GM23338 (cell line): ENCODE results near the gene DROSHA. TPM values are rescaled to one million over a fixed set of nuclear protein-coding genes. Genes with fewer than 3 reads are reported as not detected.

ENCODE experiments used
- ATAC-seq: fragments of 200-7000 bp; cut with Tn5 transposase; 3 replicates; pipeline ENCODE4 v1.9.1; 2020
- DNase-seq: peaks from one replicate; pipeline ENCODE4 v3.0.0-alpha.2; 2015; ENCODE audit warnings: low spot score
- H2AFZ ChIP-seq: fragments of 200-600 bp; sonication (generic); 2 replicates; pipeline ENCODE4 v1.8.0; 2016; ENCODE audit warnings: antibody characterized with exemption, mild to moderate bottlenecking, moderate library complexity
- H3F3A ChIP-seq: fragments of 200-600 bp; sonication (generic); replicated peaks from 2 replicates; pipeline ENCODE4 v1.8.0; 2017; ENCODE audit warnings: antibody characterized with exemption, mixed run types, low read depth
- H3K27ac ChIP-seq: fragments of 200-600 bp; sonication (generic); 2 replicates; pipeline ENCODE4 v1.6.1; 2016; ENCODE audit warnings: low read depth
- H3K27me3 ChIP-seq: fragments of 200-600 bp; sonication (generic); 2 replicates; pipeline ENCODE4 v1.8.0; 2016; ENCODE audit warnings: mild to moderate bottlenecking, mixed run types, moderate library complexity; ENCODE audit not compliant: insufficient read depth
- H3K36me3 ChIP-seq: fragments of 200-600 bp; sonication (generic); 2 replicates; pipeline ENCODE4 v1.8.0; 2016; ENCODE audit warnings: mild to moderate bottlenecking; ENCODE audit not compliant: insufficient read depth
- H3K4me1 ChIP-seq: fragments of 200-600 bp; sonication (generic); 2 replicates; pipeline ENCODE4 v1.8.0; 2016; ENCODE audit warnings: mild to moderate bottlenecking, moderate library complexity; ENCODE audit not compliant: insufficient read depth
- H3K4me2 ChIP-seq: fragments of 200-600 bp; sonication (generic); 2 replicates; pipeline ENCODE4 v1.7.1; 2017; ENCODE audit warnings: mixed run types
- H3K4me3 ChIP-seq: fragments of 200-600 bp; sonication (generic); 2 replicates; pipeline ENCODE4 v1.6.1; 2016; ENCODE audit warnings: mixed run types
- H3K79me2 ChIP-seq: fragments of 200-600 bp; sonication (generic); replicated peaks from 2 replicates; pipeline ENCODE4 v1.8.0; 2017; ENCODE audit warnings: mild to moderate bottlenecking; ENCODE audit not compliant: insufficient read depth
- H3K9me2 ChIP-seq: fragments of 200-600 bp; sonication (generic); 2 replicates; pipeline ENCODE4 v1.8.0; 2017; ENCODE audit not compliant: insufficient read depth
- H4K20me1 ChIP-seq: fragments of 200-600 bp; sonication (generic); replicated peaks from 2 replicates; pipeline ENCODE4 v1.8.0; 2017; ENCODE audit warnings: mild to moderate bottlenecking; ENCODE audit not compliant: insufficient read depth
- H3K27ac Mint-ChIP-seq: 2 replicates; pipeline ENCODE4 v1.8.0; 2020; ENCODE audit warnings: inconsistent platforms, mild to moderate bottlenecking, moderate library complexity, mixed read lengths
- H3K27me3 Mint-ChIP-seq: 3 replicates; pipeline ENCODE4 v1.8.0; 2022; ENCODE audit warnings: low read depth, mild to moderate bottlenecking, moderate library complexity, mixed read lengths, inconsistent platforms; ENCODE audit not compliant: insufficient read depth, poor library complexity
- H3K36me3 Mint-ChIP-seq: 3 replicates; pipeline ENCODE4 v1.8.0; 2021; ENCODE audit warnings: low read depth, mild to moderate bottlenecking, inconsistent platforms, moderate library complexity, mixed read lengths
- H3K4me1 Mint-ChIP-seq: 3 replicates; pipeline ENCODE4 v1.8.0; 2020; ENCODE audit warnings: mild to moderate bottlenecking, inconsistent platforms, mixed read lengths
- H3K4me3 Mint-ChIP-seq: 3 replicates; pipeline ENCODE4 v1.8.0; 2021; ENCODE audit warnings: moderate library complexity, mild to moderate bottlenecking, inconsistent platforms, mixed read lengths
- H3K9me3 Mint-ChIP-seq: 3 replicates; pipeline ENCODE4 v1.8.0; 2020; ENCODE audit warnings: moderate library complexity, mild to moderate bottlenecking, inconsistent platforms, mixed read lengths
- EZH2 ChIP-seq: fragments of 200-600 bp; sonication (generic); IDR thresholded peaks from one replicate; pipeline ENCODE4 v1.8.0; 2017; ENCODE audit warnings: antibody characterized with exemption, mild to moderate bottlenecking, low read depth; ENCODE audit not compliant: unreplicated experiment
- EZH2phosphoT487 ChIP-seq: fragments of 200-600 bp; sonication (generic); IDR thresholded peaks from one replicate; pipeline ENCODE4 v1.8.1; 2018; ENCODE audit warnings: antibody characterized with exemption; ENCODE audit not compliant: unreplicated experiment
- JUNB ChIP-seq: IDR thresholded peaks from one replicate; pipeline ENCODE4 v1.6.1; 2016; ENCODE audit warnings: antibody characterized with exemption; ENCODE audit not compliant: unreplicated experiment
- NANOG ChIP-seq: IDR thresholded peaks from 2 replicates; pipeline ENCODE4 v1.6.1; 2016; ENCODE audit warnings: antibody characterized with exemption, borderline replicate concordance
- POLR2AphosphoS5 ChIP-seq: IDR thresholded peaks from 2 replicates; pipeline ENCODE4 v1.6.1; 2016; ENCODE audit warnings: antibody characterized with exemption, low read depth
- STAT1 ChIP-seq: IDR thresholded peaks from one replicate; pipeline ENCODE4 v1.6.1; 2016; ENCODE audit warnings: antibody characterized with exemption; ENCODE audit not compliant: unreplicated experiment
- ZNF462 ChIP-seq: fragments of 250-450 bp; sonication (Bioruptor Pico); IDR thresholded peaks from 2 replicates; pipeline ENCODE4 v1.5.0; 2020; ENCODE audit warnings: mild to moderate bottlenecking, moderate library complexity
- polyA plus RNA-seq: library from polyadenylated mRNA; unstranded; fragments of >200 nt; fragmentation: Nextera tagmentation; extraction: Ambion mirVana; gene quantifications from 2 replicates; pipeline ENCODE4 v1.2.1, GENCODE V29; 2016
- total RNA-seq: library from RNA; depleted of rRNA; stranded (reverse); fragments of >200 nt; shearing (Covaris generic); gene quantifications from 2 replicates; pipeline ENCODE4 v1.2.3, GENCODE V29; 2014
- TF ChIP-seq, protein P1 (sequence below): IDR thresholded peaks from 2 replicates; pipeline ENCODE4 v1.6.1; 2016; ENCODE audit warnings: antibody characterized with exemption
- TF ChIP-seq, protein P2 (sequence below): IDR thresholded peaks from one replicate; pipeline ENCODE4 v1.6.1; 2018; ENCODE audit warnings: antibody characterized with exemption; ENCODE audit not compliant: unreplicated experiment
- TF ChIP-seq, protein P3 (sequence below), 2 experiments: fragments of 200-600 bp in 1 of 2; sonication (generic) in 1 of 2; conservative IDR thresholded peaks; 2 replicates each; pipeline versions ENCODE4 v1.5.1 to v1.6.1; 2016 to 2017; ENCODE audit warnings: antibody characterized with exemption in 2 of 2, low read depth in 2 of 2, mild to moderate bottlenecking in 2 of 2, moderate library complexity in 1 of 2

DROSHA gene
- total and polyA plus RNA-seq, 2 experiments from 2014 or later: 70.6 to 87.8 TPM

DNA sequence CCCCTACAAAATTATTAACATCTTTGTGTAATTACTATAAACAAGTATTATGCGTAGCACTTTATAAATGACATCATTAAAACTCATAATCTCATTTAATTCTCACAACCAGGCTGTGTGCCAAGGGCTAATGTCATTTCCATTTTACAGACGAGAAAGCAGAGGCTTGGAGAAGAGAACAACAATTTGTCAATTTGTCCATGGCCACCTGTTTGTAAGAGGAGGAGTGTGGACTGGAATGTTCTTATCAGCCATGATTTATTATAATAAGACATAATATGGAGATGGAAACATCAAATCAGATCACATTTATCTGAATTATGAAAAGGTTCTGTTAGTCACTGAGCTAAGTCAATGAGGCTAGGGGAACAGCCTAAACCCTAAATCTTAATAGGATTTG is 97.0 kb downstream of the DROSHA start:
- no peak overlapping the region for H3K4me2 ChIP-seq
- H3K36me3 Mint-ChIP-seq: peaks cover 25% of the 10 kb centered on the region
- H3K4me3 Mint-ChIP-seq: no peak overlapping the region
- H2AFZ ChIP-seq: no peak overlapping the region
- no peak overlapping the region for H3K4me3 ChIP-seq
- H3K27ac ChIP-seq: no peak overlapping the region
- no peaks in the 10 kb centered on the region for H3K4me1 ChIP-seq
- no peak for ATAC-seq
- H3K36me3 ChIP-seq: peaks cover 10% of the 10 kb centered on the region; the same call in 1 of the 2 replicates
- H3K27ac Mint-ChIP-seq: no peak overlapping the region
- H3K79me2 ChIP-seq: no peaks in the 10 kb centered on the region
- H3K9me3 Mint-ChIP-seq: no peaks in the 10 kb centered on the region
- H4K20me1 ChIP-seq: no peaks in the 10 kb centered on the region; the same call in 1 of the 2 replicates
- peaks cover 5% of the 10 kb centered on the region for H3K4me1 Mint-ChIP-seq
- no peaks in the 10 kb centered on the region for H3K9me2 ChIP-seq
- H3K27me3 ChIP-seq: no peaks in the 10 kb centered on the region
- H3F3A ChIP-seq: no peaks in the 10 kb centered on the region
- H3K27me3 Mint-ChIP-seq: no peaks in the 10 kb centered on the region
- TF ChIP-seq, protein P1, sequence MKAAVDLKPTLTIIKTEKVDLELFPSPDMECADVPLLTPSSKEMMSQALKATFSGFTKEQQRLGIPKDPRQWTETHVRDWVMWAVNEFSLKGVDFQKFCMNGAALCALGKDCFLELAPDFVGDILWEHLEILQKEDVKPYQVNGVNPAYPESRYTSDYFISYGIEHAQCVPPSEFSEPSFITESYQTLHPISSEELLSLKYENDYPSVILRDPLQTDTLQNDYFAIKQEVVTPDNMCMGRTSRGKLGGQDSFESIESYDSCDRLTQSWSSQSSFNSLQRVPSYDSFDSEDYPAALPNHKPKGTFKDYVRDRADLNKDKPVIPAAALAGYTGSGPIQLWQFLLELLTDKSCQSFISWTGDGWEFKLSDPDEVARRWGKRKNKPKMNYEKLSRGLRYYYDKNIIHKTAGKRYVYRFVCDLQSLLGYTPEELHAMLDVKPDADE: no peak
- no peak for TF ChIP-seq EZH2
- TF ChIP-seq JUNB: no peak
- no peak for TF ChIP-seq NANOG
- no peak for DNase-seq

GRCh38 chr5:31433229-31433628 is 98.7 kb downstream of the DROSHA start:
- Histone ChIP-seq H3K4me2 (no peak overlapping the region), H3K9me2 (no peaks in the 10 kb centered on the region), H3K79me2 (no peaks in the 10 kb centered on the region), H3K36me3 (peaks cover 10% of the 10 kb centered on the region; the same call in 1 of the 2 replicates), H3K4me1 (no peaks in the 10 kb centered on the region; the same call in 1 of the 2 replicates), H2AFZ (no peak overlapping the region), H4K20me1 (no peaks in the 10 kb centered on the region; the same call in 1 of the 2 replicates), H3F3A (no peaks in the 10 kb centered on the region), H3K4me3 (no peak overlapping the region), H3K27me3 (no peaks in the 10 kb centered on the region), H3K27ac (no peak overlapping the region)
- DNase-seq (no peak), ATAC-seq (no peak)
- H3K4me1 Mint-ChIP-seq: peaks cover 9% of the 10 kb centered on the region
- no peak overlapping the region for H3K4me3 Mint-ChIP-seq
- peaks cover 20% of the 10 kb centered on the region for H3K36me3 Mint-ChIP-seq
- H3K27ac Mint-ChIP-seq: no peak overlapping the region
- no peaks in the 10 kb centered on the region for H3K27me3 Mint-ChIP-seq
- no peaks in the 10 kb centered on the region for H3K9me3 Mint-ChIP-seq
- TF ChIP-seq, protein P2, sequence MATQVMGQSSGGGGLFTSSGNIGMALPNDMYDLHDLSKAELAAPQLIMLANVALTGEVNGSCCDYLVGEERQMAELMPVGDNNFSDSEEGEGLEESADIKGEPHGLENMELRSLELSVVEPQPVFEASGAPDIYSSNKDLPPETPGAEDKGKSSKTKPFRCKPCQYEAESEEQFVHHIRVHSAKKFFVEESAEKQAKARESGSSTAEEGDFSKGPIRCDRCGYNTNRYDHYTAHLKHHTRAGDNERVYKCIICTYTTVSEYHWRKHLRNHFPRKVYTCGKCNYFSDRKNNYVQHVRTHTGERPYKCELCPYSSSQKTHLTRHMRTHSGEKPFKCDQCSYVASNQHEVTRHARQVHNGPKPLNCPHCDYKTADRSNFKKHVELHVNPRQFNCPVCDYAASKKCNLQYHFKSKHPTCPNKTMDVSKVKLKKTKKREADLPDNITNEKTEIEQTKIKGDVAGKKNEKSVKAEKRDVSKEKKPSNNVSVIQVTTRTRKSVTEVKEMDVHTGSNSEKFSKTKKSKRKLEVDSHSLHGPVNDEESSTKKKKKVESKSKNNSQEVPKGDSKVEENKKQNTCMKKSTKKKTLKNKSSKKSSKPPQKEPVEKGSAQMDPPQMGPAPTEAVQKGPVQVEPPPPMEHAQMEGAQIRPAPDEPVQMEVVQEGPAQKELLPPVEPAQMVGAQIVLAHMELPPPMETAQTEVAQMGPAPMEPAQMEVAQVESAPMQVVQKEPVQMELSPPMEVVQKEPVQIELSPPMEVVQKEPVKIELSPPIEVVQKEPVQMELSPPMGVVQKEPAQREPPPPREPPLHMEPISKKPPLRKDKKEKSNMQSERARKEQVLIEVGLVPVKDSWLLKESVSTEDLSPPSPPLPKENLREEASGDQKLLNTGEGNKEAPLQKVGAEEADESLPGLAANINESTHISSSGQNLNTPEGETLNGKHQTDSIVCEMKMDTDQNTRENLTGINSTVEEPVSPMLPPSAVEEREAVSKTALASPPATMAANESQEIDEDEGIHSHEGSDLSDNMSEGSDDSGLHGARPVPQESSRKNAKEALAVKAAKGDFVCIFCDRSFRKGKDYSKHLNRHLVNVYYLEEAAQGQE: no peak
- TF ChIP-seq ZNF462 (no peak), EZH2phosphoT487 (no peak), STAT1 (no peak), POLR2AphosphoS5 (no peak), NANOG (no peak), EZH2 (no peak)
- TF ChIP-seq, protein P3, sequence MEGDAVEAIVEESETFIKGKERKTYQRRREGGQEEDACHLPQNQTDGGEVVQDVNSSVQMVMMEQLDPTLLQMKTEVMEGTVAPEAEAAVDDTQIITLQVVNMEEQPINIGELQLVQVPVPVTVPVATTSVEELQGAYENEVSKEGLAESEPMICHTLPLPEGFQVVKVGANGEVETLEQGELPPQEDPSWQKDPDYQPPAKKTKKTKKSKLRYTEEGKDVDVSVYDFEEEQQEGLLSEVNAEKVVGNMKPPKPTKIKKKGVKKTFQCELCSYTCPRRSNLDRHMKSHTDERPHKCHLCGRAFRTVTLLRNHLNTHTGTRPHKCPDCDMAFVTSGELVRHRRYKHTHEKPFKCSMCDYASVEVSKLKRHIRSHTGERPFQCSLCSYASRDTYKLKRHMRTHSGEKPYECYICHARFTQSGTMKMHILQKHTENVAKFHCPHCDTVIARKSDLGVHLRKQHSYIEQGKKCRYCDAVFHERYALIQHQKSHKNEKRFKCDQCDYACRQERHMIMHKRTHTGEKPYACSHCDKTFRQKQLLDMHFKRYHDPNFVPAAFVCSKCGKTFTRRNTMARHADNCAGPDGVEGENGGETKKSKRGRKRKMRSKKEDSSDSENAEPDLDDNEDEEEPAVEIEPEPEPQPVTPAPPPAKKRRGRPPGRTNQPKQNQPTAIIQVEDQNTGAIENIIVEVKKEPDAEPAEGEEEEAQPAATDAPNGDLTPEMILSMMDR (conservative IDR thresholded peaks at IDR 0.05; ENCODE audit: low read depth in 2 of 2): no peak
